Choroid plexus epithelial cell (primary cell): Measurements from ENCODE around the gene KIF6.
A peak's percentile ranks its signal among the peaks of the same experiment; 100 is the strongest.
"Not testable (repeated sequence)": the region's sequence is repeated elsewhere in the genome, so short reads cannot be mapped to it uniquely, and the experiment has no call there.

Source experiments
- DNase-seq: peaks from one replicate; pipeline ENCODE4 v3.0.0-alpha.2; 2010; ENCODE audit warnings: low read depth
- H3K4me3 ChIP-seq: 2 replicates; pipeline ENCODE4 v1.5.1; 2011; ENCODE audit warnings: low read depth, mild to moderate bottlenecking, control low read depth, low read length, moderate library complexity
- CTCF ChIP-seq: conservative IDR thresholded peaks from 2 replicates; pipeline ENCODE4 v1.5.1; 2011; ENCODE audit warnings: low read depth, mild to moderate bottlenecking, control low read depth, inconsistent platforms, low read length, moderate library complexity

Gene KIF6

GRCh38 chr6:39516471-39516870 lies 208.7 kb downstream of the KIF6 start:
- TF ChIP-seq CTCF = no peak
- DNase-seq = no peak
- H3K4me3 ChIP-seq = no peak overlapping the region

GRCh38 chr6:39515471-39515870 lies 209.7 kb downstream of the KIF6 start:
- no peak for DNase-seq
- H3K4me3 ChIP-seq = no peak overlapping the region
- no peak for TF ChIP-seq CTCF

- H3K4me3 ChIP-seq = no peak overlapping the region
- no peak for TF ChIP-seq CTCF
- DNase-seq = peak; percentile 9
Measured at GRCh38 chr6:39515006-39515405, 210.2 kb downstream of the KIF6 start.

- DNase-seq = not testable (repeated sequence)
Measured at GRCh38 chr6:39509831-39510230, 215.4 kb downstream of the KIF6 start.

GRCh38 chr6:39508515-39508914 lies 216.7 kb downstream of the KIF6 start:
- DNase-seq = no peak
- no peak for TF ChIP-seq CTCF
- no peak overlapping the region for H3K4me3 ChIP-seq

More at GRCh38 chr6:39509831-39510230, 215.4 kb downstream of the KIF6 start:
- not testable (repeated sequence) for H3K4me3 ChIP-seq

- H3K4me3 ChIP-seq = no peak overlapping the region
- DNase-seq = no peak
- no peak for TF ChIP-seq CTCF
Measured at GRCh38 chr6:39507331-39507998, 217.7 kb downstream of the KIF6 start.

GRCh38 chr6:39502362-39502955 lies 222.7 kb downstream of the KIF6 start:
- not testable (repeated sequence) for H3K4me3 ChIP-seq, DNase-seq

GRCh38 chr6:39499053-39499452 lies 226.2 kb downstream of the KIF6 start:
- no peak overlapping the region for H3K4me3 ChIP-seq
- no peak for TF ChIP-seq CTCF
- DNase-seq = no peak
